HG03460 (cell line): Measurements from ENCODE around the gene GAREM2.

Experiments
- ATAC-seq: cut with Tn5 transposase; IDR thresholded peaks from one replicate; pipeline ENCODE4 v1.9.1; 2021; ENCODE audit not compliant: unreplicated experiment

Gene GAREM2

GRCh38 chr2:26169681-26170414 lies 3.0 kb upstream of the GAREM2 start:
- ATAC-seq, result no peak

GRCh38 chr2:26170795-26171194 lies 2.1 kb upstream of the GAREM2 start:
- no peak for ATAC-seq

DNA sequence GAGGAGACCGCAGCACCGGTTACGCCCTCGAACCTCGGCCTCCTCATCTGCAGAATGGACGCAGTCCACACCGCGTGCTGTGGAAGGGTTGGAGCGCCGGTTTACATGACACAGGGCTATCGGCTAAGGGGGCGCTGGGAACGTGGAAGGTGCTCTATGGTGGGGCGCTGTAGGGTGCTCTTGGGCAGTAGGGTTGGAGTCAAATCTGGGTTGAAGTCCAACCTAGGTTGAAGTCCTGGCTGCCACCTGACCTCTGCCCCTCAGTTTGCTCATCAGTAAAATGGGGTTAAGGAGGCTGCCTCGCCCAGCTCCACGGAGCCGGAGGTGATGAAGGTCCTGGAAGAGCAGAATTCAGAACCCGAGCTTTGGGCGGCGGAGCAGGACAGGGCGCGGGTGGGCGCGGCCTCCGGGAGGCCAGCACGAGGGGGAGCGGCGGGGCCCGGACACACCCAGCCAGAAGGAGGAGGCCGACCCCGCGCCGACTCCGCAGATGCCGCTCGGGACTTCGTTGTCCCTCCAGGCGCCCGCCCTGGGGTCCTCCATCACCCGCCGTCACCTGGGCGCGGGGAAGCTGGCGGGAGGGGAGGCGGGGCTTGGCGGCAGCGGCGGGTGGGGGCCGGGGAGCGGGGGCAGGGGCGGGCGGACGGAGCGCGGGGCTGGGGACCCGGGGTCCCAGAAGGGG lies 558 bp upstream of the GAREM2 start:
- ATAC-seq, result no peak

DNA sequence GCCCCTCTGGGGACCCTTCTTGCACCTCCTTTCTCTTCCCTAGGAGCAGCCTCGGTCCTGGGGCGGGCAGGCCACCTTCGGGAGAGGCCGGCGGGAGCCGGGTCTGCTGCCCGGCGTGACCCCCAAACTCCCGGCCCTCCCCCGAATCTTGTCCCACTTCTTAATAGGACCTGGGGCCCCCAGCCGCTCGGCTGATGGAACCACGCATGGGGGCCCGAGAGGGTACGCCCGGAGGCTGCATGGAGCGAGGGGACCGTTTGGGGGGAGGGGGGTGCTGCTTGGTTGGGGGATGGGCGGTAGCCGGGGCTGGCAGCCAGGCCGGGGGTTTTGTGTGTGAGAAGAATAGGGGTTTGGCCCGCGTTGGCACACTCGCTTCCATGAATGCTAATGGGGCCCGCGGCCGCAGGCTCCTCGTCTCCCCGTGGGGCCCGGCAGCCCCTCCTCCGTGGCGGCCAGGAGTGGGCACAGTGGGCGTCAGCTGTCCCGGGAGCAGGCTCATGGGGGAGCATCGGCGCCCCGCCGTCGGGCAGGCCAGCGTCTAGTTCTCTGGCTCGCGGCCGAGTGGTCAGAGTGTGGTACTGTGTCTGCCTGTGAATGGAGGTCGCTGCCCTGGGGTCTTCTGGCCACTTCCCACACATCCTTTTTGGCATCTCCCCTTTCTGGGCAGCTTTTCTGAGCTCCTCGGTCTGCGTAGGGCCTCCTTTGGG lies 1.0 kb downstream of the GAREM2 start:
- no peak for ATAC-seq

GRCh38 chr2:26174691-26175465 lies 2.0 kb downstream of the GAREM2 start:
- ATAC-seq, result no peak

- ATAC-seq, result no peak
These were observed 2.8 kb downstream of the GAREM2 start for GRCh38 chr2:26175466-26176278.

- no peak for ATAC-seq
These were observed 3.4 kb downstream of the GAREM2 start for GRCh38 chr2:26176279-26176615.

DNA sequence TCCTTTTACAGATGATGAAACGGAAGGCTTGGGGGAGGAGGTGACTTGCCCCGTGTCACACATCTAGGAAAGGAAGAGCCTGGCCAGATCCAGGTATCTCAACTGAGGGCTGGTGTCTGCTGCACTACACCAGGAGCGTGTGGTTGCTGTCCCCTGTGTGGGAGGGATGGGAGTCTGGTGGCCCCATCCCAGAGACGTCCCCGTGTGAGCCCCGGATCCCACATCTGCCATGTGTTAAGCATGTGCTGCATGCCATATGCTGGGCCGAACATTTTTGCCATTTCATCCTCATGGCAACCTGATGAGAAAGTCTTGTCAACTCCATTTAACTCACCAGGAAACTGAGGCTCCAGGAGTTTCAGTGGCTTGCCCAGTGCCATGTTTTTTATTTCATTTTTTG lies 4.2 kb downstream of the GAREM2 start:
- no peak for ATAC-seq

- ATAC-seq, result no peak
These were observed 5.4 kb downstream of the GAREM2 start for GRCh38 chr2:26178246-26178645.

DNA sequence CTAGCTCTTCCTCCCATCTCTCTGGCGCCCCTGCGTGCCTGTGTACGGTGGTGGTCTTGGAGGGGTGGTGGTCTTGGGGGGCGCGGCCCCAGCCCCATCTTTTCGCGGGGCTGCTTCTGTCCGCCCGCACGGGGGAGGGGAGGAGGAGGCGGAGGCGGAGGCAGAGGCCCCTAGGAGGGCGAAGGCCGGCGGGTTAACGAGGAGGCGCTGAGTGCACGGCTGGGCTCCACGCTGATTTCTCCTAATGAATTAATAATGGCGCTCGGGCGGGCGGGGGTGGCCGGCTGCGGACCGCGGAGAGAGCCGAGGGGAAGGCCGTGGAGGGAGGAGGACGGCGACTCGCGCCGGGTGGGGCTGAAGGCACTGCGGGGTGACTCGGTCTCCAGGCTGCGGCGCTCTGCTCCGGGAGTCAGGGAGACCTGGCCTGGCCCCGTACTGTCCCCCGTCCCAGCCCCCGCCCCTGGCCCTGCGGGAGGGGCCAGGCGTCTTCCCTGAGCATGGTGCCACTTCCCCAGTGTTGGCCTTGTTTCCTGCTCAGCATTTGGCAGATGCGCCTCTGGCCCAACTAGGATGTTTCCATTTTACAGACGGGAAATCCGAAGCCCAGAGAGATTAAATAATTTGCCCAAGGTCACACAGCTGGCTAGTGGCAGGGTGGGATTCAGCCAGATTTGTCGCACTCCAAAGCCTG lies 6.0 kb downstream of the GAREM2 start:
- no peak for ATAC-seq

- ATAC-seq, result no peak
These were observed 6.6 kb downstream of the GAREM2 start for GRCh38 chr2:26179446-26179913.

GRCh38 chr2:26182441-26182840 lies 9.6 kb downstream of the GAREM2 start:
- ATAC-seq, result no peak

GRCh38 chr2:26182887-26183630 lies 10.2 kb downstream of the GAREM2 start:
- ATAC-seq, result no peak

- ATAC-seq, result no peak
These were observed 11.2 kb downstream of the GAREM2 start for GRCh38 chr2:26184121-26184520.

- peak; percentile 70 for ATAC-seq
These were observed 11.8 kb downstream of the GAREM2 start for GRCh38 chr2:26184555-26185303.

GRCh38 chr2:26185304-26185928 lies 12.5 kb downstream of the GAREM2 start:
- ATAC-seq, result no peak

DNA sequence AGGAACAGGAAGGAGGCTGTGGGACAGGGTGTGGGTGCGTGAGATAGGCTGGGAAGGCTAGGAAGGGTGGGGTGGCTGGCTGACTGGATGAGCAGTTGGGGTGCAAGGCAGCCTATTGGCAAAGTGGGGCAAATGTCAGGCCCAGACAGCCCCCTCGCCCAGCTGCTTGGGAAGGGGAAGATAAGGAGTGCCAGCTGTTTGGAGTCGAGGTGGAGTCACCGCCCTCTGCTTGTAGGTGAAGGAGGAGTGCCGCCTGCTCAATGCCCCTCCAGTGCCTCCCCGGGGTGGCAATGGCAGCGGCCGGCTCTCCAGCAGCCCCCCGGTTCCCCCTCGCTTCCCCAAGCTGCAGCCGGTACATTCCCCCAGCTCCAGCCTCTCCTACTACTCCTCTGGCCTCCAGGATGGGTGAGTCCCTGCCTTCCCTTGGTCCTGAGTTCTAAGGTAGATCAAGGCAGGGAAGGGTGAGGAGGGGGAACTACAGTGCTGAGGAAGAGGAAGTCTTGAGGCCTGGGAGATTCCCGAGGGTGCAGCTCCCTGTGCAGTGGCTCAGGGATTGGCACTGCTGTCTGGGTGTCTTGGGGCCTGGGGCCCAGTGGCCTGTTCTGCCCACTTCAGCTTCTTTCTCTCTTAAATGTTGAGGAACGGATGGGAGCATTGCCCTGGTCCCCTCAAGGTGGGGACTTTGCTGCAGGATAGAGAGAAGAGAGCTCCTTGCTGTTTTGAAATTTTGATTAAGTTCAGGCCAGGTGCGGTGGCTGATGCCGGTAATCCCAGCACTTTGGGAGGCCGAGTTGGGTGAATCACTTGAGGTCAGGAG lies 13.3 kb downstream of the GAREM2 start:
- no peak for ATAC-seq
